Stimulated activated naive CD8-positive, alpha-beta T cell treated with anti-CD3 and anti-CD28 coated beads, Interleukin-15, Interleukin-2, amounts not matched to agents 100 ng/mL and 50 ng/mL, for 24 hours (primary cell): ENCODE data around the gene SPTA1.
"Not testable (repeated sequence)": the region's sequence is repeated elsewhere in the genome, so short reads cannot be mapped to it uniquely, and the experiment has no call there.

ENCODE experiments used
- H3K27ac Mint-ChIP-seq: one replicate; pipeline ENCODE4 v1.8.0; 2021; ENCODE audit warnings: mild to moderate bottlenecking, mixed read lengths
- H3K27me3 Mint-ChIP-seq: one replicate; pipeline ENCODE4 v1.8.0; 2021; ENCODE audit warnings: mixed read lengths
- H3K36me3 Mint-ChIP-seq: one replicate; pipeline ENCODE4 v1.8.0; 2021; ENCODE audit warnings: low read depth, mixed read lengths
- H3K4me1 Mint-ChIP-seq: one replicate; pipeline ENCODE4 v1.8.0; 2021; ENCODE audit warnings: low read depth, mixed read lengths
- H3K4me3 Mint-ChIP-seq: one replicate; pipeline ENCODE4 v1.8.0; 2021; ENCODE audit warnings: mild to moderate bottlenecking, mixed read lengths
- H3K9me3 Mint-ChIP-seq: one replicate; pipeline ENCODE4 v1.8.0; 2021; ENCODE audit warnings: mixed read lengths

The SPTA1 gene

DNA sequence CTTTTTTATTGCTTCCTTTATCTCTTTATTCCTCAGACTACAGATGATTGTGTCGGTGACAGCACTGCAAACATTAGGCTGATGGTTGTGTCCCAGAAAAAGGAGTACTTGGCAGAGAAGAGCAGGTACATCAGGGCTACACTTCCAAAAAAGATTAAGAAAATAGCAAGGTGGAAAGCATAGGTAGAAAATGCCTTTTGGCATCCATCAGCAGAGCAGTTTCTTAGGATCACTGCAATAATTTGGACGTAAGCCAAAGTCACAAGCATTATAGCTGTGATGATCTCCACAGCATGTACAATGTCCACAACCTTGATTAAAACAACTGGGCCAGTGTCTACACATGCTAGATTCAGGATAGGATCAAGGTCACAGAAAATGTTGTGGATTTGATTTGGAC is 8.1 kb upstream of the SPTA1 start:
- H3K36me3 Mint-ChIP-seq = no peaks in the 10 kb centered on the region
- no peaks in the 10 kb centered on the region for H3K9me3 Mint-ChIP-seq
- H3K27me3 Mint-ChIP-seq = peaks cover 6% of the 10 kb centered on the region
- H3K4me1 Mint-ChIP-seq = no peaks in the 10 kb centered on the region
- H3K4me3 Mint-ChIP-seq = no peak overlapping the region
- no peak overlapping the region for H3K27ac Mint-ChIP-seq

DNA sequence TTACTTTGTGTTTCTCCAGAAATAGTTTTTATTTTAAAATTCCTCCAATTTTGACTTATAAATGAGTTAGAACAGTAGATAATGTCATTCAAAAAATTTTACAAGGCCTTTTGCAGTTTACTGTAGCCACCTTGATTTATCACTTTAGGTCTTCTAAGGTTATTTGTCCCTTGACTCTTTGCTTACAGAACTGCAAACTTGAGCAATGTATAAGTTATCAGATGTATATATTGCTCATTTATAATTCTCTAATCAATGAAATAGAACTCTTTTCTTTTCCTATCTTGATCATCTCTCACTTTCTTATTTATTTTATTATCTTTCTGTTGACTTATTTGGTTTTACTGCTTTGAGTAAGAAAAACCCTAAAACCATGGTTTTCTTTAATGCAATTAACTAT is 5.8 kb upstream of the SPTA1 start:
- peaks cover 11% of the 10 kb centered on the region for H3K27me3 Mint-ChIP-seq
- H3K36me3 Mint-ChIP-seq = no peaks in the 10 kb centered on the region
- no peaks in the 10 kb centered on the region for H3K9me3 Mint-ChIP-seq
- H3K4me3 Mint-ChIP-seq = no peak overlapping the region
- H3K4me1 Mint-ChIP-seq = no peaks in the 10 kb centered on the region
- H3K27ac Mint-ChIP-seq = no peak overlapping the region

- Mint-ChIP-seq H3K4me3 (no peak overlapping the region), H3K36me3 (no peaks in the 10 kb centered on the region), H3K9me3 (no peaks in the 10 kb centered on the region), H3K4me1 (no peaks in the 10 kb centered on the region), H3K27me3 (peaks cover 11% of the 10 kb centered on the region), H3K27ac (no peak overlapping the region)
Measured at GRCh38 chr1:158691907-158692306, 5.4 kb upstream of the SPTA1 start.

DNA sequence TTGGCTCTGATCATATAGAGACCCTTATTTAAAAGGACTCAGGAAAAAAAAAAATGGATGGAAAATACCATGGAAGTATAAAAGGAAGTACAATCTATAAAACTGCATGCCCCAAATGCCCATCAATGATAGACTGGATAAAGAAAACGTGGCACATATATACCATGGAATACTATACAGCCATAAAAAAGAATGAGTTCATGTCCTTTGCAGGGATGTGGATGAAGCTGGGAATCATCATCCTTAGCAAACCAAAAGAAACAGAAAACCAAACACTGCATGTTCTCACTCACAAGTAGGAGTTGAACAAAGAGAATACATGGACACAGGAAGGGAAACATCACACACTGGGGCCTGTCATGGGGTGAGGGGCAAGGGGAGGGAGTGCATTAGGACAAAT is 4.6 kb upstream of the SPTA1 start:
- H3K27me3 Mint-ChIP-seq = peaks cover 14% of the 10 kb centered on the region
- H3K9me3 Mint-ChIP-seq, H3K27ac Mint-ChIP-seq, H3K36me3 Mint-ChIP-seq, H3K4me1 Mint-ChIP-seq, H3K4me3 Mint-ChIP-seq: not testable (repeated sequence)

- no peaks in the 10 kb centered on the region for H3K4me1 Mint-ChIP-seq
- no peak overlapping the region for H3K27ac Mint-ChIP-seq
- H3K4me3 Mint-ChIP-seq = no peak overlapping the region
- no peaks in the 10 kb centered on the region for H3K9me3 Mint-ChIP-seq
- H3K36me3 Mint-ChIP-seq = no peaks in the 10 kb centered on the region
- peaks cover 18% of the 10 kb centered on the region for H3K27me3 Mint-ChIP-seq
Measured at GRCh38 chr1:158689875-158690274, 3.4 kb upstream of the SPTA1 start.

- no peaks in the 10 kb centered on the region for H3K36me3 Mint-ChIP-seq
- no peak overlapping the region for H3K4me3 Mint-ChIP-seq
- no peaks in the 10 kb centered on the region for H3K9me3 Mint-ChIP-seq
- H3K27ac Mint-ChIP-seq = no peak overlapping the region
- H3K4me1 Mint-ChIP-seq = no peaks in the 10 kb centered on the region
- peaks cover 22% of the 10 kb centered on the region for H3K27me3 Mint-ChIP-seq
Measured at GRCh38 chr1:158689110-158689509, 2.6 kb upstream of the SPTA1 start.

GRCh38 chr1:158688343-158688742 is 1.8 kb upstream of the SPTA1 start:
- peaks cover 22% of the 10 kb centered on the region for H3K27me3 Mint-ChIP-seq
- H3K4me1 Mint-ChIP-seq, H3K27ac Mint-ChIP-seq, H3K36me3 Mint-ChIP-seq, H3K4me3 Mint-ChIP-seq, H3K9me3 Mint-ChIP-seq: not testable (repeated sequence)

DNA sequence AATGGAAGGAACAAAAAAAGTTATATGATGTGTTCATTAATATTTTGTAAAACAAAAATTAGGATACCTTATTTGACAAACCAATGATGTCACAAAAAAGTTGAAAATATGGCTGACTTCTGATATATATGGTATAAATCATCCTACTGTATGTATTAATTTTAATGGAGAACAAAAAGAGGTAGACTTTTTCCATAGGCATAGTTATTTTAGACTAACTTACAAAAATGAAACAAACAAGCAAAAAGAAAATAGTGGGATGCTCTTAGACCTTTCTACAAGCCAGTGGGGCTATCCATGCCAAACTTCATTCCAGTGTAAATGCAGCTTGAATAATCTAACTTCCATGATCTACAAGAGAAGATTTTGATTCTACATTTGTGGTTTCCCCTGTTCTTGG is 522 bp upstream of the SPTA1 start:
- H3K4me1 Mint-ChIP-seq = no peaks in the 10 kb centered on the region
- H3K27me3 Mint-ChIP-seq = peaks cover 26% of the 10 kb centered on the region
- no peaks in the 10 kb centered on the region for H3K9me3 Mint-ChIP-seq
- no peak overlapping the region for H3K27ac Mint-ChIP-seq
- no peak overlapping the region for H3K4me3 Mint-ChIP-seq
- H3K36me3 Mint-ChIP-seq = no peaks in the 10 kb centered on the region

GRCh38 chr1:158685085-158685484 is 1.4 kb downstream of the SPTA1 start:
- no peak overlapping the region for H3K27ac Mint-ChIP-seq
- H3K9me3 Mint-ChIP-seq = no peaks in the 10 kb centered on the region
- no peak overlapping the region for H3K4me3 Mint-ChIP-seq
- no peaks in the 10 kb centered on the region for H3K36me3 Mint-ChIP-seq
- peaks cover 26% of the 10 kb centered on the region for H3K27me3 Mint-ChIP-seq
- H3K4me1 Mint-ChIP-seq = no peaks in the 10 kb centered on the region

DNA sequence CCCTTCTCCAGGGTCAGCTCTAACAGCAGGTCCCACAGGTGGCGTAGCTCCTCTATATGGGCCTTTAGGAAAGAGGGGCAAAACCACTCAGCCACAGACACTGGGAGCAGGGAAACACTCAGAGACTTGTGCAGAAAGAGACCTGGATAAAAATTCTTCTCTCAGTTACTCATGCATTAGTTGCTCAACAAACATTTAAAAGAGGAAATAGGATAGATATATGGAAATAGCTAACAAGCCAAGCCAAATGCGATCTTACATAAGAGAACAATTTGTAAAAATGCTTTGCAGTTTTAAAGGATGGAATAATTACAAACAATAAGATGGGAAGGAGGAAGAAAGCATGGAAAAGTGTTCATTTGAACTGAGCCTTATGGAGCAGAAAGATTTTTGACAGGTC is 4.9 kb downstream of the SPTA1 start:
- Mint-ChIP-seq H3K27me3 (peaks cover 25% of the 10 kb centered on the region), H3K4me1 (no peaks in the 10 kb centered on the region), H3K27ac (no peak overlapping the region)

DNA sequence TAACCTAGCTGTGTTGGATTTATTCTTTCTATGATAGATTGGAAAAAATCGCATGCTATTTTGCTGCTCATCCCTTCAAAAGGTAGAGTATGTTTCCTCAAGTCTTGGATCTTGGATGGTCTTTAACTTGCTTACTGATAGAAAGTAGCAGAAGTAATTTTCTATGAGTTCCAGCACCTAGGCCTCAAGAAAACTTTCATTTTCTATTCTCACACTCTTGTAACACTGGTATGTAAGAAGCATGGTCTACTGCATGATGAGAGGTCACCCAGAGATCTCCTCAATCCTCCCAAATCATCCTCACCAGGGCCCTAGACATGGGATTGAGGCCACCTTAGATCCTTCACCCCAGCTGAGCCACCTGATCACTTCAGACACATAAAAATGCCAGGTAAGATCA is 7.2 kb downstream of the SPTA1 start:
- Mint-ChIP-seq H3K9me3 (no peaks in the 10 kb centered on the region), H3K27ac (no peak overlapping the region), H3K36me3 (no peaks in the 10 kb centered on the region), H3K4me1 (no peaks in the 10 kb centered on the region), H3K4me3 (no peak overlapping the region), H3K27me3 (peaks cover 13% of the 10 kb centered on the region)

More for the DNA sequence above, 4.9 kb downstream of the SPTA1 start:
- Mint-ChIP-seq H3K36me3 (no peaks in the 10 kb centered on the region), H3K4me3 (no peak overlapping the region), H3K9me3 (no peaks in the 10 kb centered on the region)

- H3K36me3 Mint-ChIP-seq = no peaks in the 10 kb centered on the region
- H3K4me3 Mint-ChIP-seq = no peak overlapping the region
- peaks cover 15% of the 10 kb centered on the region for H3K27me3 Mint-ChIP-seq
- no peaks in the 10 kb centered on the region for H3K4me1 Mint-ChIP-seq
- H3K27ac Mint-ChIP-seq = no peak overlapping the region
- no peaks in the 10 kb centered on the region for H3K9me3 Mint-ChIP-seq
Measured at GRCh38 chr1:158675563-158676323, 10.8 kb downstream of the SPTA1 start.

DNA sequence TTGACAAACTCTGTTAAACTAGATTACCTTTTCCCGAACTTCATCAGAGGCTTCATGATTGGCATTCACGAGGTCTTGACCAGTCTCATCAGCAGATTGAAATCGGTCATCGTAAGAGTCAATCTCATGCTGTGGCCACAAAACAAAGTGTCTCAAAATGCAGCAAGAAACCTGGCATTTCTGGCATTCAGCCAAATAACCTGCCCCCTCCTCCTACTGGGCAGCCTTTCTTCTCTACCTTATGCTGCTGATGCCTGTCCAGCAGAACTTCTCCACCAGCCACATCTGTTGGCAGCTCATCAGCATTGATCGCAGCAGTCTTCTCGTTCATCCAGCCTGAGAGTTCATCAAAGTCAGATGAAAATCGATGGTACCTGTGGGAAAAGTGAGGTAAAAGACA is 12.2 kb downstream of the SPTA1 start:
- Mint-ChIP-seq H3K4me1 (no peaks in the 10 kb centered on the region), H3K36me3 (no peaks in the 10 kb centered on the region), H3K27ac (no peak overlapping the region), H3K27me3 (peaks cover 15% of the 10 kb centered on the region), H3K9me3 (no peaks in the 10 kb centered on the region), H3K4me3 (no peak overlapping the region)

DNA sequence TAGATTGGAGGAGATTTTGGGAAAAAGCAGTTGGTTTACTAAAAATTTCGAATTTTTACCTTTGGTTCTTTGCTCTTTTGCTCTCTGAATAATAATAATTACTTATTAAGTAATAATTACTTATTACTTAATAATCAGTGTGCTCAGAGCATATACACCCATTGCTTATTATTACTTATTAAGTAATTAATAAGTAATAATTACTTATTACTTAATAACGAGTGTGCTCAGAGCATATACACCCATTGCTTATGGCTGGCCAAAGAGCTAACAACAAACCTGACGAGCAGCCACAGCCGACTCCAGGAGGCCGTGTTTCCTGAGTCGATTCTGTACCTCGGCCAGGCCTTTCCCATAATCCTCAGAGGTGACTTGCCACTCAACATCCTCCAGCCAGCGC is 20.5 kb downstream of the SPTA1 start:
- Mint-ChIP-seq H3K4me1 (no peaks in the 10 kb centered on the region), H3K27ac (no peak overlapping the region), H3K27me3 (peaks cover 6% of the 10 kb centered on the region)

GRCh38 chr1:158654571-158654970 is 31.9 kb downstream of the SPTA1 start:
- Mint-ChIP-seq H3K4me3 (no peak overlapping the region), H3K4me1 (peaks cover 12% of the 10 kb centered on the region), H3K36me3 (no peaks in the 10 kb centered on the region), H3K27ac (no peak overlapping the region), H3K27me3 (no peaks in the 10 kb centered on the region), H3K9me3 (peaks cover 5% of the 10 kb centered on the region)

More for the DNA sequence above, 20.5 kb downstream of the SPTA1 start:
- H3K4me3 Mint-ChIP-seq = no peak overlapping the region
- H3K36me3 Mint-ChIP-seq = no peaks in the 10 kb centered on the region
- no peaks in the 10 kb centered on the region for H3K9me3 Mint-ChIP-seq

DNA sequence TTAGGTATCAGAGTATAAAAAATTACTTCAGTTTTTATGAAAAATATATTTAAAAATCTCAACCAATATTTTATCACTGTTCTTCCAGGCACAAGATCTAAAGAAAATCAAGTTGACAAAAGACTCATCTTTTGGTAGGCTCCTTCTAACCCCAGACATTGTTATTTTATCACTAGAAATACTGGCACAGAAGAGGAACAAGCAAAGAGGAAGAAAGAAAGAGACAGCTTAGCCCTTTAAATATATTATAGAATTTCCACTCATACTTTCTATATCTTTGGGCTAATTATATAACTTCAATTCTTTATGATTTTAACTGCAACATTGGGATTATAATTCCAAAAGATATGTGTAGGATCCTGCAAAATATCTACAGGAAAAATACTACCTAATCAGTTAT is 32.4 kb downstream of the SPTA1 start:
- Mint-ChIP-seq H3K4me3 (no peak overlapping the region), H3K4me1 (peaks cover 12% of the 10 kb centered on the region), H3K36me3 (no peaks in the 10 kb centered on the region), H3K9me3 (peaks cover 5% of the 10 kb centered on the region), H3K27ac (no peak overlapping the region), H3K27me3 (no peaks in the 10 kb centered on the region)
